B cell (primary cell): ENCODE data around the gene GNG7.
"Not testable (repeated sequence)": the region's sequence is repeated elsewhere in the genome, so short reads cannot be mapped to it uniquely, and the experiment has no call there.

ENCODE experiments used
- EZH2 ChIP-seq: IDR thresholded peaks from 2 replicates; pipeline ENCODE4 v1.6.1; 2012; ENCODE audit warnings: borderline replicate concordance, low read depth, mild to moderate bottlenecking, moderate library complexity, low read length; ENCODE audit not compliant: insufficient read depth, poor library complexity, severe bottlenecking
- TF ChIP-seq, protein P1 (sequence below): fragments of 200-600 bp; IDR thresholded peaks from one replicate; pipeline ENCODE4 v1.8.0; 2022; ENCODE audit warnings: antibody characterized with exemption, mild to moderate bottlenecking

DNA sequence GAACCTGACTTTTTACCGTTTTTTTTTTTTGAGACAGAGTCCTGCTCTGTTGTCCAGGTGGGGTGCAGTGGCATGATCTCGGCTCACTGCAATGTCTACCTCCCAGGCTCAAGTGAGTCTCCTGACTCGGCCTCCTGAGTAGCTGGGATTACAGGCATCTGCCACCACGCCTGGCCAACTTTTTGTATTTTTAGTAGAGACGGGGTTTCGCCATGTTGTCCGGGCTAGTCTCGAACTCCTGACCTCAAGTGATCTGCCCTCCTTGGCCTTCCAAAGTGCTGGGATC is 232.6 kb downstream of the GNG7 start:
- TF ChIP-seq EZH2 = not testable (repeated sequence)
- TF ChIP-seq, protein P1, sequence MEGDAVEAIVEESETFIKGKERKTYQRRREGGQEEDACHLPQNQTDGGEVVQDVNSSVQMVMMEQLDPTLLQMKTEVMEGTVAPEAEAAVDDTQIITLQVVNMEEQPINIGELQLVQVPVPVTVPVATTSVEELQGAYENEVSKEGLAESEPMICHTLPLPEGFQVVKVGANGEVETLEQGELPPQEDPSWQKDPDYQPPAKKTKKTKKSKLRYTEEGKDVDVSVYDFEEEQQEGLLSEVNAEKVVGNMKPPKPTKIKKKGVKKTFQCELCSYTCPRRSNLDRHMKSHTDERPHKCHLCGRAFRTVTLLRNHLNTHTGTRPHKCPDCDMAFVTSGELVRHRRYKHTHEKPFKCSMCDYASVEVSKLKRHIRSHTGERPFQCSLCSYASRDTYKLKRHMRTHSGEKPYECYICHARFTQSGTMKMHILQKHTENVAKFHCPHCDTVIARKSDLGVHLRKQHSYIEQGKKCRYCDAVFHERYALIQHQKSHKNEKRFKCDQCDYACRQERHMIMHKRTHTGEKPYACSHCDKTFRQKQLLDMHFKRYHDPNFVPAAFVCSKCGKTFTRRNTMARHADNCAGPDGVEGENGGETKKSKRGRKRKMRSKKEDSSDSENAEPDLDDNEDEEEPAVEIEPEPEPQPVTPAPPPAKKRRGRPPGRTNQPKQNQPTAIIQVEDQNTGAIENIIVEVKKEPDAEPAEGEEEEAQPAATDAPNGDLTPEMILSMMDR = not testable (repeated sequence)
